ENCODE measurements around the gene GBGT1.

- TF ChIP-seq POLR2AphosphoS5 (IDR thresholded peaks at IDR 0.05; ENCODE audit: low read depth, low read length) (no peak), TAF1 (IDR thresholded peaks at IDR 0.05; ENCODE audit: borderline replicate concordance, insufficient read depth, low read length) (no peak), FOXP2 (optimal IDR thresholded peaks at IDR 0.05; ENCODE audit: borderline replicate concordance, extremely low read depth, extremely low read length, insufficient read depth) (no peak), REST (IDR thresholded peaks at IDR 0.05; ENCODE audit: insufficient read depth in 1 of 2, low read depth in 2 of 2, low read length in 2 of 2) (no peak), SIN3A (IDR thresholded peaks at IDR 0.05; ENCODE audit: borderline replicate concordance, insufficient read depth, low read length) (no peak)
These were observed 21.7 kb downstream of the GBGT1 start for GRCh38 chr9:133141833-133142595.
